Stimulated activated CD8-positive, alpha-beta memory T cell treated with anti-CD3 and anti-CD28 coated beads, Interleukin-12 subunit alpha, Interleukin-12 subunit beta, amount 100 ng/mL, for 24 hours (primary cell): Measurements from ENCODE around the gene NUB1.

Experiments
- DNase-seq: peaks from one replicate; pipeline ENCODE4 v3.0.0-alpha.2; 2020; ENCODE audit errors: extremely low read depth

NUB1 gene

GRCh38 chr7:151377406-151377805 lies 35.8 kb downstream of the NUB1 start:
- no peak for DNase-seq

GRCh38 chr7:151378011-151378410 lies 36.4 kb downstream of the NUB1 start:
- DNase-seq = no peak

- DNase-seq = no peak
Observed at GRCh38 chr7:151378496-151379192, 37.0 kb downstream of the NUB1 start.

GRCh38 chr7:151379193-151379520 lies 37.5 kb downstream of the NUB1 start:
- DNase-seq = no peak

- DNase-seq = no peak
Observed at GRCh38 chr7:151379534-151380198, 38.1 kb downstream of the NUB1 start.

- no peak for DNase-seq
Observed at GRCh38 chr7:151380199-151381097, 38.8 kb downstream of the NUB1 start.

- no peak for DNase-seq
Observed at GRCh38 chr7:151381098-151381347, 39.4 kb downstream of the NUB1 start.

- DNase-seq = no peak
Observed at GRCh38 chr7:151381348-151382078, 39.9 kb downstream of the NUB1 start.

- no peak for DNase-seq
Observed at GRCh38 chr7:151382079-151382885, 40.7 kb downstream of the NUB1 start.

GRCh38 chr7:151383638-151384351 lies 42.2 kb downstream of the NUB1 start:
- no peak for DNase-seq

- DNase-seq = no peak
Observed at GRCh38 chr7:151384352-151384697, 42.7 kb downstream of the NUB1 start.

- DNase-seq = no peak
Observed at GRCh38 chr7:151384776-151385625, 43.4 kb downstream of the NUB1 start.

GRCh38 chr7:151385626-151386300 lies 44.2 kb downstream of the NUB1 start:
- no peak for DNase-seq

- no peak for DNase-seq
Observed at GRCh38 chr7:151386301-151387160, 44.9 kb downstream of the NUB1 start.

- no peak for DNase-seq
Observed at GRCh38 chr7:151387161-151388006, 45.8 kb downstream of the NUB1 start.

- DNase-seq = no peak
Observed at GRCh38 chr7:151388007-151388297, 46.3 kb downstream of the NUB1 start.

GRCh38 chr7:151388430-151388829 lies 46.8 kb downstream of the NUB1 start:
- no peak for DNase-seq
